A172 (cell line): Measurements from ENCODE around the gene TUT1. TPM values are rescaled to one million over a fixed set of nuclear protein-coding genes. Genes with fewer than 3 reads are reported as not detected.
A peak's percentile ranks its signal among the peaks of the same experiment; 100 is the strongest.
"Not testable (repeated sequence)": the region's sequence is repeated elsewhere in the genome, so short reads cannot be mapped to it uniquely, and the experiment has no call there.

ENCODE experiments used
- DNase-seq: peaks from one replicate; pipeline ENCODE4 v3.0.0-alpha.2; 2015; ENCODE audit warnings: low spot score
- total RNA-seq: library from RNA; depleted of rRNA; stranded (reverse); fragments of >200 nt; shearing (Covaris generic); gene quantifications from 2 replicates; pipeline ENCODE4 v1.2.3, GENCODE V29; 2014

The TUT1 gene
- total RNA-seq, 1 experiment from 2014 or later, result 7.9 TPM

GRCh38 chr11:62556108-62556874 is 35.0 kb downstream of the TUT1 start:
- peak; percentile 98 for DNase-seq

- peak; percentile 57 for DNase-seq
Measured at GRCh38 chr11:62555464-62556107, 35.7 kb downstream of the TUT1 start.

GRCh38 chr11:62554387-62555167 is 36.7 kb downstream of the TUT1 start:
- DNase-seq, result peak; percentile 43

DNA sequence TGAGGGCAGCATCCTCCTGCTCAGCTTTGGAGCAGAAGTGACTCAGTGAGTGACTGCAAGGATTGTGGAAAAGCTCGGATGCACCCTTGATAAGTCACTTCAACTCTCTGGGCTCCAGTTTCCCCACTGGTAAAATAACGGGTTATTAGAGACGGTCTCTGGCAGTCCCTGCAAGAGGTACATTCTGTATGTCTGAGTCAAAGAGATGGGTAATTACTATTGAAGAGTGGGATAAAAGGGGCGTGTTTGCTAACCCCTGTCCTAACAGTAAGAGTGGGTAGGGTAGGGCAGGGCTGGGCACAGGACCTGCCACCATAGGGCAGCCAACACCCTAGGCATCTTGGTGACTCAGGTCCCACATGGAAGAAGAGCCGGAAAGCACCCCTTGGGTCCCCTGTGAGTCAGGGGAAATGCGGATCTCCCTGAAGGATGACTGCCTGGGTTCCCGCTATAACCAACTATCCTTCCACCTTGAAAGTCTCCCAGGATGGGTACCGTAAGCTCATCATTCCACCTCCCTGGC is 37.4 kb downstream of the TUT1 start:
- peak; percentile 96 for DNase-seq

DNA sequence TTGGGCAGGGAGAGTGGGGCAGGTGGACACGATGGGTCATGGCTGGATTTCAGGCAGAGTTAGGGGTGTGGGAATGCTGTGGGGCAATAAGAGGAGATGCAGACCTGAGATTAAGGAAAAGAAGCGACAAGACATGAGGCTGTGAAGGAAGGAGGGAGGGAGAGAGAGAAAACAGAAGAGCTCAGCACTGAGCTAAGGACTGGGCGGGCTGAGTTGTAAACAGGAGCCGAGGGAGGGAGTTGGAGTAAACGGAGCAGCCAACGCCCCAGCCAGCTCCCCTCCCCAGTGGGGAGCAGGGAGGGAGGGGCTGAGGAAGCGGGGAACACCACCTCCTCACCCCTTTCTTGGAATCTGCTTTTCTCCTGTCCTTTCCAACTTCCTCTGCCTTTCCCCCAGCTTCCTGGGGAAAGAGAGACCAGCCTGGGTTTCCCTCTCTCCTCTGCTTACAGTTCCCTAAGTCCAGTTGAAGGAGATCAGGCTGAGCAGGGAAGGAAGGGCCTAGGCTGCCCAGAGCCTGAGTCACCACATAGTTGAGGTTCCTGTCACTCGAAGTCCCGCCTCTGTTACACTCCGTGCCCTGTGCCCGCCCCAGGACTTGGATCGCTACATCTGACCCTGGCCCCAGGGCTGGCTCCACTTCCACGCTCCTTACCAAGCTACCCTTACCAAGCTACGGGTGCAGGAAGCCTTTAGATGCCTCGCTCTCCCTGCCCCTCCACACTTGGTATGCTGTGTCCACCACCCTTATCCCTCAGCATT is 38.1 kb downstream of the TUT1 start:
- DNase-seq, result peak; percentile 99

- DNase-seq, result peak; percentile 39
Measured at GRCh38 chr11:62552485-62553079, 38.7 kb downstream of the TUT1 start.

GRCh38 chr11:62550478-62550877 is 40.8 kb downstream of the TUT1 start:
- not testable (repeated sequence) for DNase-seq

DNA sequence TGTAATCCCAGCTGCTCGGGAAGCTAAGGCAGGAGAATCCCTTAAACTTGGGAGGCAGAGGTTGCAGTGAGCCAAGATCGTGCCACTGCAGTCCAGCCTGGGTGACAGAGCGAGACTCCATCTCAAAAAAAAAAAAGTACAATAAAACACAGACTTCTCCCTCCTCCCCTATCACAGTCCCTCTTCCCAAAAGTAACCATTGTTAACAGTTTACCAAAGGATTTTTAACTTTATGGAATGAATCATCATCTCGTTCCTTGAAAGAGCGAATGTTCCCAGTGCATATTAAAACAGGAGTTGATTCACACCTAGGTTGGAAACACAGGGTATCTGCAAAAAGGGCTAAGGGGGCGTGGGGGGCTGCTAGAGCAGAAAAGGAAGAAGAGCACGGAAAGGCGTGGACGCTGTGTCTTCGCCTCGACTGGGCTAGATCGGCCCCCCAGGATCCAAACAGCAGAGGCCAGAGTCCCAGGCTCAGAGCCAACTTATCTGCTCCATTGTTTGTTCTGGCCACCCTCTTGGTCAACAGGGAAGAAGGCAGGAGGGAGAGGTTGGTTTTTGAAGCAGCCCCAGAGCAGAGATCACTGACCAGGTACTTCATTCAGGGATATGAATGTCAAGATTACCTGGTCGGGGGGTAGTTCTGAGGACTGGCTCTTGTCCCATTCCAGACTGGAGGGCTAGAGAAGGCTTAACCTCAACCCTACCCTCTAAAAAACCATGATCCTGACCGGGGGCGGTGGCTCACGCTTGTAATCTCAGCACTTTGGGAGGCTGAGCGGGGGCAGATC is 42.6 kb downstream of the TUT1 start:
- DNase-seq, result peak; percentile 30

DNA sequence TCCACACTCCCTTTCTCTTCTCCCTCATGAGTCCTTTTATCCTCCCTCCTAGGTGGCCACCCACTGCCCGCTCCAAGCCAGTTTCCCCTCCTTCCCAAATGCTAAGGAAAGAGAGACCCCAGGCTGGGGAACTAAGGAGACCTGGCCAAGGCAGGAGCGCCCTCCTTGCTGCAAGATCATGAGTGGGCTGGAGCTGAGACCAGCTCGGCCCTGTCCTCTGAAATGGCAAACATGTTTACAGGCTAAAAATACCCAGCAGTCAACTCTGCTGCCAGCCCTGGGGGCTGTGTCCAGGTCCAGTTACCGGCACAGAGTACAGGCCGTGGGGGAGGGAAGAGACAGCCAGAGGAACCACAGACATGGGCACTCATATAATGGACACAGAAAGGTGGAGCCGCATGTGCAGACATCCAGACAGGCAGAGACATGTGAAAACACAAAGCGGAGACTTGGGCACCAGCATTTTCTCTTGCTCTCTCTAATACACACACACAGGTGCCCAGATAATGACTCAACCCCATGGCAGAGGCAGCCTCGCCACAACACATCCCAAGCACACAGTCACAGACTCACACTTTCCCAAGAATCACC is 43.5 kb downstream of the TUT1 start:
- peak; percentile 60 for DNase-seq

DNA sequence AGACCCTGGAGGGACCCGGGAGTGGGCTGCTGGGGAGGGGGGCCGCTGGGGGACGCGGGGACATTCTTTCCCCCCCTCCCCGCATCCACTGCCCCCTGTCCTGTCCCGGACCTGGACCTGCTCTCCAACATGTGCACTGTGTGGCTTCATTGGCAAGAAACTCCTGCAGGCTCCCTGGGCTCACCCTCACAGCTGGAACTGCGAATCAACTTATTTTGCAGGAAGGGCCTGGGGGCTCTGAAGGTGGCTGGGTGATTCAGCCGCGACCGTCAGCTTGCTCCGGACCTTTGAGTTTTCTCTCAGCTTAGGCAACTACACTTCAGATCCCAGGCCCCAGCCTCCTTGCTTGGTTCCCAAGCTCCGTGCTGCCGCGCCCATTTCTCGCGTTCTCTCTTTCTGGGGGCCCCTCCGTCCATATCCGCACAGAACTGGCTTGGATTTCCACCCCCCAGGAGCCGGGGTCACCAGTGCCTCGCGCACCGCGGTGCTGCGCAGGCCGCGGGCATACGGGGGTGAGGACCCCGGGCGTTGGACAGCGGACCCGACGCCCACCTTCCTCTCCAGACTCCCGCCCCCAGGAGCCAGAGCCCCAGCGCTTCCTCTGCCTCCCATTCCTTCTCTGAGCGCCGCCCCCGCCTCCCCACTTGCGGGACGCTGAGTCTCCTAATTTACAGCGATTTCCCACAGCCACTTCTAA is 44.2 kb downstream of the TUT1 start:
- DNase-seq, result peak; percentile 42

GRCh38 chr11:62546244-62546928 is 44.9 kb downstream of the TUT1 start, which contains the start of gene AHNAK:
Gene AHNAK, minus strand, starts transcription at chr11:62546806. Its CDS starts 10,708 bp downstream, at chr11:62536098.
- DNase-seq, result peak; percentile 36

- peak; percentile 90 for DNase-seq
Measured at GRCh38 chr11:62545437-62546243, 45.7 kb downstream of the TUT1 start.

DNA sequence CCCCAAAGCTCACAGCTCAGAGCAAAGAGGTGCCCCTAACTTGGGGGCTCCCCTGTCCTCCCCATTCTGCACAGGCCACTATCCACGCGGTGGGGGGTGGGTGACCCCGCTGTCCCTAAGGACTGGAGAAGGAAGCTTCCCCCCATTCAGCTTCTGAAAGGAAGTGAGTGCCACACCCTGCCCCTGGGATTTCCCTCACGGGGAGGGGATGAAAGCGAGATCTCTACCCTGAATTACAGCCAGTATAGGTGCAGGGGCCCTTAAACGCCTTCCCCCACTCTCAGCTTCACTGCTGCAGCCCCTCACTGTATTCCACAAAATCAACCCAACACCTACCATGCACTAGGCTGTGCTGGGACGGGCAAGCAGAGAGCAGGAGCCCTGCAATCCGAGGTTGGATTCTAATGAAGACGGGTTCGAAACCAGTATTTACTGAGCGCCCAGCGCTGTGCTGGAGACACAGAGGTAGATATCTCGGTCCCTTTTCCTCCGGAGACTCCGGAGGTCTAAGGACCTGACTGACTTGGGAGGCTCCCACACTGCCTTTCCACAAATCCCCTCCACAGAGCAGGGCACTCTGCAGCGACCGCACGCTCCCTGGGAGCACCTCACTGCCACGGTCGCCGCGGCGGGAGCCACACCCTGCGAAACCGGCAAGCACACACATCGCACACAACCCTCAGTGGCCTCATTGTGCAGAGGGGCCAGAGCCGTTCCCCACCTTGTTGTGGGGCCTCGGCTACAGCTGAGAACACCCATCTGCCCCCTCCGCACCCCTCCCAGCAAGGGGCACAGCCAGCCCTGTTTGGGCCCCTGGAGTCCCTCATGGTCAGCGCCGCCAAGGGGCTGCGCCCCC is 46.5 kb downstream of the TUT1 start:
- peak; percentile 47 for DNase-seq

DNA sequence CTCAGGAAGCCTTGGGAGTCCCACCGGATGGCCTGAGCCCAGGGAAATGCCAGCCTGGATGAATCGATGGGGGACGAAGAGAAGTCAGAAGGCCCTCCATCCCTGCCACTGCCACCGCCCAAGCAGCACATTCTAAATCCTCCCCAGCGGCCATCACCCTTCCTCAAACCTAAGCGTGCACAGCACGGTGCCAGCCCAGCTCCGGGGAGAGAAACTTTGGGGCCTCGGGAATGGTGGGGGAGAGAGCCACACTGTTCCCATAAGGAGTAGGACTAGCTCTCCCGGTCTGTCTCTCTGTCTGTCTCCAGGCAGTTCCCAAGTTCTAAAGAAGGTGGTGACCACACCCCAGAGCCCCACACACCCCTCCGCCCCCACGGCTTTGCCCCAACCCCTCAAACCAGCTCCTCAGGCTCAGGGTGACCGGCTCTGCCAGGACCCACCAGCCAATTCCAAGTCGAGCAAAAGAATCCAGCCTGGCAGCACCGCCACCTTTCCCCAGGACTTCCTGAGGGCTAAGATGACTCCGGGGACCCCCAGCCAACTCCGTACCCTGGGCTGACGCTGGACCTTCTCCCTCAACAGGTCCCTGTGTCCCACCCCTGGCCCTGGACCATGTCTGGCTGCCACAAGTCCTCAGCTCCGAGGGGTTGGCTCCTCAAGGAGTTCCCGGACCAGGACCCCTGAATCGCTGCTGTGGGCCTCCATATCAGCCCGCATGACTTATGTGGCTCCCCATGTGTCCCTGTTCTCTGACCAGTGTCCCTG is 47.5 kb downstream of the TUT1 start:
- peak; percentile 13 for DNase-seq

GRCh38 chr11:62542750-62543567 is 48.4 kb downstream of the TUT1 start:
- DNase-seq, result peak; percentile 71
